HEK293 (cell line): ENCODE data around the gene ARL15.
A peak's percentile ranks its signal among the peaks of the same experiment; 100 is the strongest.

ENCODE experiments used
- AEBP2 ChIP-seq: fragments of 450-650 bp; formaldehyde crosslinking; IDR thresholded peaks from 2 replicates; pipeline ENCODE4 v1.5.1; 2016; ENCODE audit warnings: missing biosample characterization, missing genetic modification characterization, borderline replicate concordance
- BCL11B ChIP-seq: fragments of 450-650 bp; formaldehyde crosslinking; IDR thresholded peaks from 2 replicates; pipeline ENCODE4 v1.5.1; 2016; ENCODE audit warnings: low read depth, missing biosample characterization, missing genetic modification characterization
- BCL6B ChIP-seq: fragments of 450-650 bp; formaldehyde crosslinking; IDR thresholded peaks from 2 replicates; pipeline ENCODE4 v1.5.1; 2017; ENCODE audit warnings: missing biosample characterization, missing genetic modification characterization
- GFI1B ChIP-seq: fragments of 450-650 bp; formaldehyde crosslinking; IDR thresholded peaks from 2 replicates; pipeline ENCODE4 v1.5.1; 2016; ENCODE audit warnings: missing biosample characterization, missing genetic modification characterization
- HIC1 ChIP-seq: fragments of 450-650 bp; formaldehyde crosslinking; IDR thresholded peaks from 2 replicates; pipeline ENCODE4 v1.5.1; 2016; ENCODE audit warnings: missing biosample characterization, missing genetic modification characterization
- KLF16 ChIP-seq: fragments of 450-650 bp; formaldehyde crosslinking; IDR thresholded peaks from 2 replicates; pipeline ENCODE4 v1.5.1; 2017; ENCODE audit warnings: missing biosample characterization, missing genetic modification characterization
- PRDM10 ChIP-seq: fragments of 450-650 bp; formaldehyde crosslinking; IDR thresholded peaks from 2 replicates; pipeline ENCODE4 v1.5.1; 2016; ENCODE audit warnings: missing biosample characterization, missing genetic modification characterization
- TCF7L2 ChIP-seq: IDR thresholded peaks from 2 replicates; pipeline ENCODE4 v1.6.1; 2011; ENCODE audit warnings: low read depth, mild to moderate bottlenecking, inconsistent platforms, low read length, moderate library complexity, borderline replicate concordance
- ZBTB10 ChIP-seq: fragments of 450-650 bp; formaldehyde crosslinking; IDR thresholded peaks from 2 replicates; pipeline ENCODE4 v1.5.1; 2016; ENCODE audit warnings: missing biosample characterization, missing genetic modification characterization
- ZBTB49 ChIP-seq: fragments of 450-650 bp; formaldehyde crosslinking; IDR thresholded peaks from 2 replicates; pipeline ENCODE4 v1.5.1; 2016; ENCODE audit warnings: missing biosample characterization, missing genetic modification characterization, low read depth
- ZFP3 ChIP-seq: fragments of 450-650 bp; formaldehyde crosslinking; IDR thresholded peaks from 2 replicates; pipeline ENCODE4 v1.5.1; 2016; ENCODE audit warnings: low read depth, missing biosample characterization, missing genetic modification characterization
- ZIC2 ChIP-seq: fragments of 450-650 bp; formaldehyde crosslinking; IDR thresholded peaks from 2 replicates; pipeline ENCODE4 v1.5.1; 2016; ENCODE audit warnings: missing biosample characterization, missing genetic modification characterization
- ZNF169 ChIP-seq: fragments of 450-650 bp; formaldehyde crosslinking; IDR thresholded peaks from 2 replicates; pipeline ENCODE4 v1.5.1; 2016; ENCODE audit warnings: missing biosample characterization, missing genetic modification characterization
- ZNF221 ChIP-seq: fragments of 450-650 bp; formaldehyde crosslinking; IDR thresholded peaks from 2 replicates; pipeline ENCODE4 v1.5.1; 2017; ENCODE audit warnings: missing biosample characterization, missing genetic modification characterization, borderline replicate concordance
- ZNF280D ChIP-seq: fragments of 450-650 bp; formaldehyde crosslinking; IDR thresholded peaks from 2 replicates; pipeline ENCODE4 v1.5.1; 2016; ENCODE audit warnings: missing biosample characterization, missing genetic modification characterization
- ZNF350 ChIP-seq: fragments of 450-650 bp; formaldehyde crosslinking; IDR thresholded peaks from 2 replicates; pipeline ENCODE4 v1.5.0; 2017; ENCODE audit warnings: missing biosample characterization, mild to moderate bottlenecking, missing genetic modification characterization
- ZNF394 ChIP-seq: fragments of 450-650 bp; formaldehyde crosslinking; IDR thresholded peaks from 2 replicates; pipeline ENCODE4 v1.5.1; 2016; ENCODE audit warnings: missing biosample characterization, missing genetic modification characterization, mild to moderate bottlenecking, moderate library complexity, borderline replicate concordance
- ZNF529 ChIP-seq: fragments of 450-650 bp; formaldehyde crosslinking; IDR thresholded peaks from 2 replicates; pipeline ENCODE4 v1.5.1; 2017; ENCODE audit warnings: missing genetic modification characterization, missing biosample characterization; ENCODE audit not compliant: insufficient replicate concordance
- ZNF530 ChIP-seq: fragments of 450-650 bp; formaldehyde crosslinking; IDR thresholded peaks from 2 replicates; pipeline ENCODE4 v1.5.1; 2016; ENCODE audit warnings: low read depth, missing biosample characterization, missing genetic modification characterization
- ZNF585B ChIP-seq: fragments of 450-650 bp; formaldehyde crosslinking; IDR thresholded peaks from 2 replicates; pipeline ENCODE4 v1.5.1; 2016; ENCODE audit warnings: missing biosample characterization, missing genetic modification characterization

The ARL15 gene

GRCh38 chr5:54347221-54347865, 37.0 kb upstream of the ARL15 start (continued):
- TF ChIP-seq BCL6B (no peak), ZBTB10 (tag by site-specific recombination) (no peak), AEBP2 (tag by site-specific recombination) (no peak), ZNF350 (tag by site-specific recombination) (0 out of 2 replicates have a peak, but pooled peaks have one; percentile 10), ZFP3 (no peak), KLF16 (tag by site-specific recombination) (no peak), ZNF169 (no peak), GFI1B (no peak), ZNF585B (tag by site-specific recombination) (no peak), ZNF394 (tag by site-specific recombination) (no peak), ZNF280D (tag by site-specific recombination) (peak; percentile 95), ZIC2 (tag by site-specific recombination) (no peak), HIC1 (tag by site-specific recombination) (no peak), PRDM10 (tag by site-specific recombination) (no peak), ZNF221 (no peak), TCF7L2 (no peak), BCL11B (tag by site-specific recombination) (no peak), ZBTB49 (tag by site-specific recombination) (no peak), ZNF530 (tag by site-specific recombination) (no peak), ZNF529 (peak; percentile 78)
